T-helper 1 cell treated with Interleukin-12 subunit alpha and Interleukin-12 subunit beta and Interleukin-4 antibody, amounts not matched to agents 30 μg/mL and 1 μg/mL, for 36 hours (primary cell): ENCODE data around the gene CCDC197.

Experiments
- H3K27ac Mint-ChIP-seq: one replicate; pipeline ENCODE4 v1.8.0; 2021; ENCODE audit warnings: mild to moderate bottlenecking, mixed read lengths
- H3K27me3 Mint-ChIP-seq: one replicate; pipeline ENCODE4 v1.8.0; 2021; ENCODE audit warnings: low read depth, mixed read lengths
- H3K36me3 Mint-ChIP-seq: one replicate; pipeline ENCODE4 v1.8.0; 2021; ENCODE audit warnings: low read depth, mixed read lengths
- H3K4me1 Mint-ChIP-seq: one replicate; pipeline ENCODE4 v1.8.0; 2021; ENCODE audit warnings: low read depth, mixed read lengths
- H3K4me3 Mint-ChIP-seq: one replicate; pipeline ENCODE4 v1.8.0; 2021; ENCODE audit warnings: mild to moderate bottlenecking, moderate library complexity, mixed read lengths
- H3K9me3 Mint-ChIP-seq: one replicate; pipeline ENCODE4 v1.8.0; 2021; ENCODE audit warnings: mixed read lengths

CCDC197 gene

GRCh38 chr14:93978735-93979134, 18.4 kb upstream of the CCDC197 start:
- Mint-ChIP-seq H3K27me3 (no peaks in the 10 kb centered on the region), H3K4me1 (peaks cover 60% of the 10 kb centered on the region), H3K9me3 (peaks cover 12% of the 10 kb centered on the region), H3K4me3 (peak overlapping the region; percentile 22), H3K36me3 (peaks cover 31% of the 10 kb centered on the region), H3K27ac (peak overlapping the region; percentile 100)

GRCh38 chr14:93980456-93981201, 16.5 kb upstream of the CCDC197 start:
- Mint-ChIP-seq H3K4me3 (no peak overlapping the region), H3K27ac (peak overlapping the region; percentile 14)

GRCh38 chr14:93981316-93982229, 15.5 kb upstream of the CCDC197 start:
- no peaks in the 10 kb centered on the region for H3K27me3 Mint-ChIP-seq
- peaks cover 18% of the 10 kb centered on the region for H3K36me3 Mint-ChIP-seq
- H3K4me3 Mint-ChIP-seq: no peak overlapping the region
- peaks cover 11% of the 10 kb centered on the region for H3K9me3 Mint-ChIP-seq
- no peak overlapping the region for H3K27ac Mint-ChIP-seq
- H3K4me1 Mint-ChIP-seq: peaks cover 39% of the 10 kb centered on the region

More at GRCh38 chr14:93980456-93981201, 16.5 kb upstream of the CCDC197 start:
- H3K27me3 Mint-ChIP-seq: no peaks in the 10 kb centered on the region
- peaks cover 24% of the 10 kb centered on the region for H3K36me3 Mint-ChIP-seq
- H3K4me1 Mint-ChIP-seq: peaks cover 47% of the 10 kb centered on the region
- H3K9me3 Mint-ChIP-seq: peaks cover 12% of the 10 kb centered on the region

GRCh38 chr14:93982230-93983007, 14.7 kb upstream of the CCDC197 start:
- peaks cover 8% of the 10 kb centered on the region for H3K9me3 Mint-ChIP-seq
- no peaks in the 10 kb centered on the region for H3K27me3 Mint-ChIP-seq
- H3K27ac Mint-ChIP-seq: no peak overlapping the region
- no peak overlapping the region for H3K4me3 Mint-ChIP-seq
- H3K36me3 Mint-ChIP-seq: peaks cover 14% of the 10 kb centered on the region
- H3K4me1 Mint-ChIP-seq: peaks cover 30% of the 10 kb centered on the region

GRCh38 chr14:93984070-93984469, 13.0 kb upstream of the CCDC197 start:
- Mint-ChIP-seq H3K27me3 (no peaks in the 10 kb centered on the region), H3K9me3 (no peaks in the 10 kb centered on the region), H3K4me1 (peaks cover 15% of the 10 kb centered on the region), H3K4me3 (no peak overlapping the region), H3K36me3 (peaks cover 6% of the 10 kb centered on the region), H3K27ac (no peak overlapping the region)

- Mint-ChIP-seq H3K4me3 (no peak overlapping the region), H3K27me3 (no peaks in the 10 kb centered on the region), H3K9me3 (no peaks in the 10 kb centered on the region), H3K36me3 (peaks cover 2% of the 10 kb centered on the region), H3K4me1 (peaks cover 12% of the 10 kb centered on the region), H3K27ac (no peak overlapping the region)
Observed at GRCh38 chr14:93984987-93985410, 12.1 kb upstream of the CCDC197 start.

- no peak overlapping the region for H3K4me3 Mint-ChIP-seq
- no peaks in the 10 kb centered on the region for H3K9me3 Mint-ChIP-seq
- no peaks in the 10 kb centered on the region for H3K27me3 Mint-ChIP-seq
- H3K36me3 Mint-ChIP-seq: no peaks in the 10 kb centered on the region
- H3K27ac Mint-ChIP-seq: no peak overlapping the region
- peaks cover 9% of the 10 kb centered on the region for H3K4me1 Mint-ChIP-seq
Observed at GRCh38 chr14:93986955-93987354, 10.1 kb upstream of the CCDC197 start.

- H3K4me3 Mint-ChIP-seq: no peak overlapping the region
- H3K4me1 Mint-ChIP-seq: peaks cover 9% of the 10 kb centered on the region
- H3K9me3 Mint-ChIP-seq: no peaks in the 10 kb centered on the region
- no peaks in the 10 kb centered on the region for H3K36me3 Mint-ChIP-seq
- no peak overlapping the region for H3K27ac Mint-ChIP-seq
- no peaks in the 10 kb centered on the region for H3K27me3 Mint-ChIP-seq
Observed at GRCh38 chr14:93987376-93987775, 9.7 kb upstream of the CCDC197 start.

GRCh38 chr14:93987815-93988476, 9.2 kb upstream of the CCDC197 start:
- Mint-ChIP-seq H3K4me3 (no peak overlapping the region), H3K27me3 (no peaks in the 10 kb centered on the region), H3K9me3 (no peaks in the 10 kb centered on the region), H3K36me3 (no peaks in the 10 kb centered on the region), H3K4me1 (peaks cover 9% of the 10 kb centered on the region), H3K27ac (no peak overlapping the region)

- H3K9me3 Mint-ChIP-seq: no peaks in the 10 kb centered on the region
- H3K4me3 Mint-ChIP-seq: no peak overlapping the region
- no peaks in the 10 kb centered on the region for H3K27me3 Mint-ChIP-seq
- peaks cover 9% of the 10 kb centered on the region for H3K4me1 Mint-ChIP-seq
- H3K36me3 Mint-ChIP-seq: no peaks in the 10 kb centered on the region
- no peak overlapping the region for H3K27ac Mint-ChIP-seq
Observed at GRCh38 chr14:93989939-93990338, 7.2 kb upstream of the CCDC197 start.

GRCh38 chr14:93991212-93991611, 5.9 kb upstream of the CCDC197 start:
- H3K27me3 Mint-ChIP-seq: no peaks in the 10 kb centered on the region
- no peaks in the 10 kb centered on the region for H3K36me3 Mint-ChIP-seq
- no peak overlapping the region for H3K27ac Mint-ChIP-seq
- no peaks in the 10 kb centered on the region for H3K9me3 Mint-ChIP-seq
- H3K4me1 Mint-ChIP-seq: peaks cover 12% of the 10 kb centered on the region
- no peak overlapping the region for H3K4me3 Mint-ChIP-seq

GRCh38 chr14:93991649-93992048, 5.5 kb upstream of the CCDC197 start:
- Mint-ChIP-seq H3K9me3 (no peaks in the 10 kb centered on the region), H3K36me3 (no peaks in the 10 kb centered on the region), H3K4me3 (no peak overlapping the region), H3K4me1 (peaks cover 12% of the 10 kb centered on the region), H3K27me3 (no peaks in the 10 kb centered on the region), H3K27ac (no peak overlapping the region)

- no peaks in the 10 kb centered on the region for H3K27me3 Mint-ChIP-seq
- peaks cover 25% of the 10 kb centered on the region for H3K4me1 Mint-ChIP-seq
- no peaks in the 10 kb centered on the region for H3K9me3 Mint-ChIP-seq
- H3K4me3 Mint-ChIP-seq: no peak overlapping the region
- H3K36me3 Mint-ChIP-seq: no peaks in the 10 kb centered on the region
- no peak overlapping the region for H3K27ac Mint-ChIP-seq
Observed at GRCh38 chr14:93993382-93993781, 3.7 kb upstream of the CCDC197 start.
